Astrocyte (in vitro differentiated cells and primary cell): Measurements from ENCODE around the gene ACSBG1. TPM values are rescaled to one million over a fixed set of nuclear protein-coding genes. Genes with fewer than 3 reads are reported as not detected.

Experiments
- DNase-seq: peaks from one replicate; pipeline ENCODE4 v3.0.0-alpha.2; 2010; ENCODE audit warnings: low read depth
- FAIRE-seq: peaks from 2 replicates; lab custom pipeline; 2011; peaks lifted over from hg19 to GRCh38; lab: Jason Lieb, UNC
- H2AFZ ChIP-seq: 2 replicates; pipeline ENCODE4 v1.6.0; 2012; ENCODE audit warnings: low read depth, low read length, inconsistent platforms
- H3K27ac ChIP-seq: 2 replicates; pipeline ENCODE4 v1.5.1; 2011; ENCODE audit warnings: low read depth, low read length, inconsistent platforms
- H3K27me3 ChIP-seq: 2 replicates; pipeline ENCODE4 v1.6.0; 2011; ENCODE audit warnings: low read length, inconsistent platforms; ENCODE audit not compliant: insufficient read depth
- H3K36me3 ChIP-seq: 2 replicates; pipeline ENCODE4 v1.5.1; 2011; ENCODE audit warnings: low read length, inconsistent platforms; ENCODE audit not compliant: insufficient read depth
- H3K4me1 ChIP-seq: 2 replicates; pipeline ENCODE4 v1.5.1; 2011; ENCODE audit warnings: low read length, inconsistent platforms; ENCODE audit not compliant: insufficient read depth
- H3K4me2 ChIP-seq: 2 replicates; pipeline ENCODE4 v1.6.0; 2012; ENCODE audit warnings: low read length, inconsistent platforms
- H3K4me3 ChIP-seq: 2 replicates; pipeline ENCODE4 v1.5.1; 2011; ENCODE audit warnings: low read depth, mild to moderate bottlenecking, low read length, inconsistent platforms; ENCODE audit not compliant: insufficient read depth
- H3K79me2 ChIP-seq: 2 replicates; pipeline ENCODE4 v1.6.0; 2012; ENCODE audit warnings: mild to moderate bottlenecking, low read length, inconsistent platforms; ENCODE audit not compliant: insufficient read depth
- H3K9ac ChIP-seq: 2 replicates; pipeline ENCODE4 v1.6.0; 2012; ENCODE audit warnings: mild to moderate bottlenecking, low read length, inconsistent platforms
- H3K9me3 ChIP-seq: 2 replicates; pipeline ENCODE4 v1.5.1; 2012; ENCODE audit warnings: low read depth, mild to moderate bottlenecking, low read length, inconsistent platforms; ENCODE audit not compliant: insufficient read depth
- H4K20me1 ChIP-seq: 2 replicates; pipeline ENCODE4 v1.6.0; 2012; ENCODE audit warnings: low read length, inconsistent platforms; ENCODE audit not compliant: insufficient read depth
- H3K27ac Mint-ChIP-seq: one replicate; pipeline ENCODE4 v1.8.0; 2021; ENCODE audit warnings: mild to moderate bottlenecking, mixed read lengths; ENCODE audit not compliant: unreplicated experiment
- H3K27me3 Mint-ChIP-seq: one replicate; pipeline ENCODE4 v1.8.0; 2021; ENCODE audit warnings: low read depth, mixed read lengths; ENCODE audit not compliant: unreplicated experiment
- H3K36me3 Mint-ChIP-seq: one replicate; pipeline ENCODE4 v1.8.0; 2021; ENCODE audit warnings: low read depth, mixed read lengths; ENCODE audit not compliant: unreplicated experiment
- H3K4me1 Mint-ChIP-seq: one replicate; pipeline ENCODE4 v1.8.0; 2021; ENCODE audit warnings: low read depth, mixed read lengths; ENCODE audit not compliant: unreplicated experiment
- H3K4me3 Mint-ChIP-seq: one replicate; pipeline ENCODE4 v1.8.0; 2021; ENCODE audit warnings: mild to moderate bottlenecking, moderate library complexity, mixed read lengths; ENCODE audit not compliant: unreplicated experiment
- H3K9me3 Mint-ChIP-seq: one replicate; pipeline ENCODE4 v1.8.0; 2021; ENCODE audit warnings: mild to moderate bottlenecking, mixed read lengths; ENCODE audit not compliant: unreplicated experiment
- CTCF ChIP-seq: IDR thresholded peaks from 2 replicates; pipeline ENCODE4 v1.5.1; 2011; ENCODE audit warnings: low read depth, mild to moderate bottlenecking, inconsistent platforms, low read length, moderate library complexity; ENCODE audit not compliant: insufficient read depth
- EZH2 ChIP-seq: IDR thresholded peaks from 2 replicates; pipeline ENCODE4 v1.6.1; 2012; ENCODE audit warnings: mild to moderate bottlenecking, low read length, inconsistent platforms; ENCODE audit not compliant: insufficient read depth
- total RNA-seq: library from RNA; stranded (reverse); gene quantifications from 2 replicates; pipeline ENCODE4 v1.2.1, GENCODE V29; 2021

The ACSBG1 gene
- total RNA-seq, 1 donor from 2014 or later: not detected

DNA sequence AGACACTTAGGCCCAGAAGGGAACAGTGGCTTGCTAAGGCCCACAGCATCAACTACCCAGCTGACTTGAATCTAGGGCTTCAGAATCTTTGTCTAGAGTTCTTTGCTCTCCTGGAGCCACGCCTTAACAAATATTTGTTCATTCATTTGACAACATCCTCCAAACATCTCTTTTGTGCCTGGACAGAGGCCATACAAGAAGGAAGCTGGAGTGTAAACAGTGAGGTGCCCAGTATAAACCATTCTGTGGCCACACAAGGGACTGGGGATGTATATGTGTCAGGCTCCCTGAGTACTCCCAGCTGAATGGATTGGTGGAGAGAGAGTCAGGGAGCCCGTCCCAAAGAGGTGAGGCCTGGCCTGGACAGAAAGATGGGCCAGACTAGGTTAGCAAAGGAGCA is 106.5 kb downstream of the ACSBG1 start:
- Histone ChIP-seq H3K9me3 (no peaks in the 10 kb centered on the region), H3K79me2 (no peaks in the 10 kb centered on the region), H3K4me1 (peaks cover 5% of the 10 kb centered on the region), H3K9ac (no peak overlapping the region), H3K4me3 (no peak overlapping the region), H2AFZ (no peak overlapping the region), H3K27me3 (no peaks in the 10 kb centered on the region), H3K36me3 (no peaks in the 10 kb centered on the region), H3K4me2 (no peak overlapping the region), H3K27ac (no peak overlapping the region), H4K20me1 (no peaks in the 10 kb centered on the region)
- DNase-seq (no peak), FAIRE-seq (no peak)
- TF ChIP-seq CTCF: no peak
- no peak for TF ChIP-seq EZH2
- Mint-ChIP-seq H3K4me1 (peaks cover 3% of the 10 kb centered on the region), H3K9me3 (no peaks in the 10 kb centered on the region), H3K36me3 (peaks cover 7% of the 10 kb centered on the region), H3K4me3 (no peak overlapping the region), H3K27ac (peak overlapping the region; percentile 53), H3K27me3 (peaks cover 20% of the 10 kb centered on the region)

DNA sequence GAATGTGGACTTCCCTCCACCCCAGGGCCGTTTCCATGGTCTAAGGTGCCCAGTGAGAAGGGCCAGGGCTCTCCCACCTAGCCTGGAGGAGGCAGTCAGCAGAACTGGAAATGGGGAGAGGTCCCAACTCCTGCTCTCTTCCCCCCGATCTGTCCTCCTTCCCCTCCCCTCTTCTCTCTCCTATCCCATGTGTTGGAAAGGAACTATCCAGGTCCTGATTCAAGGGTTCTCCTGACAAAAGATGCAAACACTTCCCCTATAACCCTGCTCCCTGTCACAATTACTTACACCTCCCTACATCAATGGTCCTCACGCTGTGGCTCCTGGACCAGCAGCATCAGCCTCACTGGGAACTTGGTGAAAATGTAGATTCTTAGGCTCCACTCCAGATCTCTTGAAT is 109.1 kb downstream of the ACSBG1 start:
- H3K27ac Mint-ChIP-seq: no peak overlapping the region
- H2AFZ ChIP-seq: no peak overlapping the region
- H3K27ac ChIP-seq: no peak overlapping the region
- H3K27me3 ChIP-seq: no peaks in the 10 kb centered on the region
- H3K4me3 ChIP-seq: no peak overlapping the region
- TF ChIP-seq CTCF (no peak), EZH2 (no peak)
- no peaks in the 10 kb centered on the region for H3K4me1 ChIP-seq
- no peaks in the 10 kb centered on the region for H3K36me3 ChIP-seq
- FAIRE-seq (no peak), DNase-seq (no peak)
- no peak overlapping the region for H3K9ac ChIP-seq
- no peaks in the 10 kb centered on the region for H3K9me3 ChIP-seq
- no peak overlapping the region for H3K4me2 ChIP-seq
- H3K4me3 Mint-ChIP-seq: no peak overlapping the region
- peaks cover 10% of the 10 kb centered on the region for H3K36me3 Mint-ChIP-seq
- H3K27me3 Mint-ChIP-seq: peaks cover 22% of the 10 kb centered on the region
- H3K79me2 ChIP-seq: no peaks in the 10 kb centered on the region
- H3K9me3 Mint-ChIP-seq: no peaks in the 10 kb centered on the region
- H3K4me1 Mint-ChIP-seq: no peaks in the 10 kb centered on the region
- no peaks in the 10 kb centered on the region for H4K20me1 ChIP-seq

- Mint-ChIP-seq H3K4me1 (no peaks in the 10 kb centered on the region), H3K27me3 (peaks cover 16% of the 10 kb centered on the region), H3K9me3 (no peaks in the 10 kb centered on the region), H3K27ac (no peak overlapping the region), H3K4me3 (no peak overlapping the region), H3K36me3 (peaks cover 8% of the 10 kb centered on the region)
- Histone ChIP-seq H3K27me3 (no peaks in the 10 kb centered on the region), H3K4me2 (no peak overlapping the region), H4K20me1 (no peaks in the 10 kb centered on the region), H2AFZ (no peak overlapping the region), H3K9ac (no peak overlapping the region), H3K4me3 (no peak overlapping the region), H3K36me3 (no peaks in the 10 kb centered on the region), H3K4me1 (no peaks in the 10 kb centered on the region), H3K9me3 (no peaks in the 10 kb centered on the region), H3K27ac (no peak overlapping the region), H3K79me2 (no peaks in the 10 kb centered on the region)
- DNase-seq (no peak), FAIRE-seq (no peak)
- TF ChIP-seq CTCF (no peak), EZH2 (no peak)
Measured at GRCh38 chr15:78120523-78120922, 113.8 kb downstream of the ACSBG1 start.

Other genes with a start within 250 kb of the ACSBG1 start
- gene TBC1D2B, start 156.9 kb downstream of the ACSBG1 start, total RNA-seq: 21.3 and 26.0 TPM in 2 replicates
- gene SH2D7, start 142.0 kb downstream of the ACSBG1 start, total RNA-seq: not detected in 2 replicates
- 6.5 and 7.4 TPM in 2 replicates for gene CIB2, start 103.1 kb downstream of the ACSBG1 start, total RNA-seq
- gene IDH3A, start 85.2 kb downstream of the ACSBG1 start, total RNA-seq: 36.3 and 37.9 TPM in 2 replicates
- gene DNAJA4, start 30.0 kb upstream of the ACSBG1 start, total RNA-seq: 0.14 TPM in 1 of 2 replicates, not detected in the other
- 43.6 and 46.3 TPM in 2 replicates for gene SKIC8, start 65.0 kb upstream of the ACSBG1 start, total RNA-seq
- 0.30 TPM in 1 of 2 replicates, not detected in the other for gene CRABP1, start 105.8 kb upstream of the ACSBG1 start, total RNA-seq
- 68.2 and 69.2 TPM in 2 replicates for gene IREB2, start 203.7 kb upstream of the ACSBG1 start, total RNA-seq